Omental fat pad (tissue), 4 donors: ENCODE measurements around the gene PLAC1. TPM values are rescaled to one million over a fixed set of nuclear protein-coding genes. Genes with fewer than 3 reads are reported as not detected.

Source experiments
- ATAC-seq: fragments of 150-250 bp; one replicate; pipeline ENCODE4 v1.9.1; 2016; ENCODE audit warnings: mild to moderate bottlenecking, moderate library complexity; ENCODE audit not compliant: low FRiP score
- DNase-seq: peaks from one replicate; pipeline ENCODE4 v3.0.0-alpha.2; 2019; ENCODE audit warnings: low spot score
- CTCF ChIP-seq, 3 donors: fragments of 450-650 bp; IDR thresholded peaks; one replicate each; pipeline ENCODE4 v1.5.1; 2016 to 2017; ENCODE audit warnings: antibody characterized with exemption in 3 of 3, mild to moderate bottlenecking in 3 of 3, moderate library complexity in 2 of 3
- total RNA-seq, 4 donors: library from RNA; depleted of rRNA; stranded (reverse); fragments of >200 nt; gene quantifications; one replicate each; pipeline ENCODE4 v1.1.0, GENCODE V29; 2016

Gene PLAC1
- total RNA-seq, 4 donors from 2014 or later = not detected

GRCh38 chrX:134548257-134549201 is 109.7 kb downstream of the PLAC1 start:
- ATAC-seq = no peak
- DNase-seq = no peak
- no peak for TF ChIP-seq CTCF (IDR thresholded peaks at IDR 0.05)

- no peak for DNase-seq
- no peak for TF ChIP-seq CTCF (IDR thresholded peaks at IDR 0.05)
- ATAC-seq = no peak
Observed at GRCh38 chrX:134547047-134547679, 111.1 kb downstream of the PLAC1 start.

GRCh38 chrX:134546187-134546586 is 112.1 kb downstream of the PLAC1 start:
- TF ChIP-seq CTCF (IDR thresholded peaks at IDR 0.05) = no peak
- DNase-seq (no peak), ATAC-seq (no peak)

GRCh38 chrX:134545510-134545909 is 112.8 kb downstream of the PLAC1 start:
- no peak for TF ChIP-seq CTCF (IDR thresholded peaks at IDR 0.05)
- ATAC-seq = no peak

GRCh38 chrX:134544513-134545151 is 113.6 kb downstream of the PLAC1 start:
- no peak for TF ChIP-seq CTCF (IDR thresholded peaks at IDR 0.05)
- DNase-seq (no peak), ATAC-seq (no peak)

More at GRCh38 chrX:134545510-134545909, 112.8 kb downstream of the PLAC1 start:
- no peak for DNase-seq

GRCh38 chrX:134544135-134544512 is 114.1 kb downstream of the PLAC1 start:
- no peak for DNase-seq
- ATAC-seq = no peak
- no peak for TF ChIP-seq CTCF (IDR thresholded peaks at IDR 0.05)
